ENCODE data around the gene DTD2.
A peak's percentile ranks its signal among the peaks of the same experiment; 100 is the strongest.

GRCh38 chr14:31420319-31421111, 36.8 kb downstream of the DTD2 start, which contains the start of gene HEATR5A:
- TF ChIP-seq EP300 (IDR thresholded peaks at IDR 0.05; ENCODE audit: low read depth) (no peak), POLR2A (IDR thresholded peaks at IDR 0.05) (peak; percentile 99), POLR2AphosphoS5 (IDR thresholded peaks at IDR 0.05) (peak; percentile 99 to 100 (median 99))
- TF ChIP-seq, protein P1, sequence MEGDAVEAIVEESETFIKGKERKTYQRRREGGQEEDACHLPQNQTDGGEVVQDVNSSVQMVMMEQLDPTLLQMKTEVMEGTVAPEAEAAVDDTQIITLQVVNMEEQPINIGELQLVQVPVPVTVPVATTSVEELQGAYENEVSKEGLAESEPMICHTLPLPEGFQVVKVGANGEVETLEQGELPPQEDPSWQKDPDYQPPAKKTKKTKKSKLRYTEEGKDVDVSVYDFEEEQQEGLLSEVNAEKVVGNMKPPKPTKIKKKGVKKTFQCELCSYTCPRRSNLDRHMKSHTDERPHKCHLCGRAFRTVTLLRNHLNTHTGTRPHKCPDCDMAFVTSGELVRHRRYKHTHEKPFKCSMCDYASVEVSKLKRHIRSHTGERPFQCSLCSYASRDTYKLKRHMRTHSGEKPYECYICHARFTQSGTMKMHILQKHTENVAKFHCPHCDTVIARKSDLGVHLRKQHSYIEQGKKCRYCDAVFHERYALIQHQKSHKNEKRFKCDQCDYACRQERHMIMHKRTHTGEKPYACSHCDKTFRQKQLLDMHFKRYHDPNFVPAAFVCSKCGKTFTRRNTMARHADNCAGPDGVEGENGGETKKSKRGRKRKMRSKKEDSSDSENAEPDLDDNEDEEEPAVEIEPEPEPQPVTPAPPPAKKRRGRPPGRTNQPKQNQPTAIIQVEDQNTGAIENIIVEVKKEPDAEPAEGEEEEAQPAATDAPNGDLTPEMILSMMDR (IDR thresholded peaks at IDR 0.05): peak in 2 of 5 experiments; percentile 31 to 41
